Stimulated activated CD4-positive, alpha-beta T cell treated with anti-CD3 and anti-CD28 coated beads, Interleukin-2, amount 100 ng/mL, for 24 hours (primary cell): ENCODE results near the gene DUOXA1.
A peak's percentile ranks its signal among the peaks of the same experiment; 100 is the strongest.

Source experiments
- DNase-seq, 2 donors: peaks; one replicate each; pipeline ENCODE4 v3.0.0-alpha.2; 2020

The DUOXA1 gene, protein sequence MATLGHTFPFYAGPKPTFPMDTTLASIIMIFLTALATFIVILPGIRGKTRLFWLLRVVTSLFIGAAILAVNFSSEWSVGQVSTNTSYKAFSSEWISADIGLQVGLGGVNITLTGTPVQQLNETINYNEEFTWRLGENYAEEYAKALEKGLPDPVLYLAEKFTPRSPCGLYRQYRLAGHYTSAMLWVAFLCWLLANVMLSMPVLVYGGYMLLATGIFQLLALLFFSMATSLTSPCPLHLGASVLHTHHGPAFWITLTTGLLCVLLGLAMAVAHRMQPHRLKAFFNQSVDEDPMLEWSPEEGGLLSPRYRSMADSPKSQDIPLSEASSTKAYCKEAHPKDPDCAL

DNA sequence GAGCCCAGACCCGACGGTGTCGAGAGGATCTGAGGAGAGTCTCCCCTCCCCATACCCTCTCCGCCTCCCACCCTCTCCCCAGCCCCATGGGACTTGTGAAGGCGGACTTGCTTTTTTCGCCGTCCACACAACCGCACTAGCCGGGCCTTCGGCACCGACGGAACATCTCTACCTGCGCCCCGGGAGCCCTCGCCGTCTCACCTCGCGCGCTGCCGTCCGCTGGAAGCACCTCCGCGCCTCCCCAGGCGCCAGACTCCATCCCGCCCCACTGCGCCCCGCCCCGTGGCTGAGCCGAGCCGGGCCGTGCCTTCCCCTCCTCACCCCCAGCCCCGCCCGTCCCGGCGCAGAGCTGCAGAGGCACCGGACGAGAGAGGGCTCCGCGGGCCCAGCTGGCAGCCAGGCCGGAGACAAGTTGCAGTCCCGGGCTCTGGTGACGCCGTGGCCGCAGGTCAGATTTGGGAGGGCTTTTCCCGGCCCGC is at the start of gene DUOXA1, which contains the start of gene DUOX1:
Gene DUOXA1, minus strand, starts transcription at position 229 of the 479 bp plus-strand sequence. CDS start 6,865 bp downstream, outside the sequence.
Gene DUOX1, plus strand, starts transcription at position 344 of the 479 bp plus-strand sequence. CDS start 1,973 bp downstream, outside the sequence.
- peak; percentile 38 to 57 for DNase-seq

DNA sequence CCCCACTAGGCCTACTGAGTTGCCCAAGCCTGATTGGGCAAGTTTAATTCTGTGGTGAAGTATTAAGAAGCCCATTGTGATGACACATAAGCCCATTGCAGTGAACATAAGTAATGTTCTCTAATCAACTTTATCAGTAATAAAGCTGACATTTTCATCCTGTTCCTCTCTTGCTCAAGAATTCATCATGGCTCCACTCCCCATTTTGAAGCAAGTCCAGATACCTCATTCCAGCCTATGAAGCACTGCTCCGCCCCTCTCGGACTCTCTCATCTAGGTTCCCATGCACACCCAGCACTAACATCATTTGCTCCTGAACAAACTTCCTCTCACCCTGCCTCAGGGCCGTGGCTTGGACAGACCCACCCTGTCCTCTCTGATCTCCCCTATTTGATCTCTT is 47.6 kb upstream of the DUOXA1 start:
- no peak for DNase-seq

- DNase-seq, result no peak
Measured at GRCh38 chr15:45174577-45174976, 44.9 kb upstream of the DUOXA1 start.

DNA sequence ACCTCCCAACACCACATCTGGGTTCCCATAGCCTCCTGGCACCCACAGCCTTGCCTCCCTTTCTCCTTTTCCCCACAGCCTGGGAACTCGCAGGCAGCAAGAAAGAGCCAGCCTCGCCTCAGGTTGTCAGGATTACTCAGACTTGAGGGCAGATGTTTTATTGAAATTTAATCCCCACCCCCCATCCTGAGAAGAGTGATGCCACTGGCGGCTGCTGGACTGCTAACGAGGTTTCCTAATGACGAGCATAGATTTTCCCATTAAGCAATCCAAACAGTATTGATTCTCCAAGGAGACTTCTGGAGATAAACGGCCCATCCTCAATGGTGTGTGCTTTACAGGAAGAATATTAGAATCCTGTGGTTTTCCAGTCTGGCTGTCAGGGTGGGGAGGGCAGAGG is 44.4 kb upstream of the DUOXA1 start:
- DNase-seq, result no peak

DNA sequence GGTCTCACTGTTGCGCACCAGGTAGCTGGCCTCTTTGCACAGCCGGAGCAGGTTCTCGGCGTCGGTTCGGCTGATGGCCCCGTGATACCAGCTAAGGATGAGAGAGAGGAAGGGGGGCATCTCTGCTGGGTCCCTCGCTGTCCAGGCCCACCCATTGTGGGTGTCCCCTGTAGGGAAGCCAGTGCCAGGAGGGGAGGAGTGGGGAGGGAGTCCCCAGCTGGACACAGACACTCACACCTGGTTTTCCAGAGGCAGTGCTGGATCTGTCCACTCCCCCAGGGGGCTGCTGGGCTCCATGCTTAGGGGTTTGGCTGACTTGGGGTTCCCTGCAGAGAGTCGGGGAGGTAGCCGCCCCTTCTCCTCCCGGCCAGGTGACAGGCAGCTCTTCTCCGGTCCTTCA is 42.2 kb upstream of the DUOXA1 start:
- no peak for DNase-seq

DNA sequence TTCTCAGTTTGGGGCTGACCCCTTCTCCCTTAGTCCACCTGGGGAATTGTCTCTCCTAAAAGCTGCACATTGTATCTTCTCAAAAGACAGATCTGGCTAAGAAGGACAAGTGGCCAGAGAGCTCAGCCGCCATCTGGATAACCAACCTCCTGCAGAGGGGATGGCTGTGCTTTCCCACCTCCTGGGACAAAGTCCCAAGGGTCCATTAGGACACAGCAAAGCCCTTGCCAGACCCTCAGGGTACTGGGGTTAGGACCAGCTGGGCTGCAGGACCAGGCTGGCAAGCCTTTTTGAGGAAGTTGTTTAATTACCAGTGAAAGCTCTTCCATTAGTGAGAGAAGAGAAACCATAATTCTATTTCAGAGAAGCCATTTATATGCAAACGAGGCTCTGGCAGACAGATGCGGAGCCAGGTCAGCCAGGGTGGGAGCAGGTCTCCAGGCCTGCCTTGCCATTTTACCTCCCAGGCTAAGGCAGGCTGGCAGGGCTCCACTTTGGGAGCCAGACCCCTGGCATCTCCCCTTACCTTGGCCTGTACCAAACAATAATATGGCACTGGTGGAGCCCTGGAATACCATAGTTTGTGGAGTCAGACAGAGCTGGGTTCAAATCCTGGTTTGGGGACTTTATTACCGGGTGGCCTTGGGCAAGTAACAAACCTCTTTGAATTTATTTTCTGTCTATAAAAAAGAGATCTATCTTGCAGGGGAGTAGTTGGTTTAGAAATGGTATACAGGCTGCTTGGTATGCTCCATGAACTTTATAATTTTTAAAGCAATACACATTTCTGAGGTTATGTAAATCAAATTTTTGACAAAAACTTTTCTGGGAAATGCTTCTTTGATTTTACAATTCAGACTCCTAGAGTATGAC is 40.2 kb upstream of the DUOXA1 start:
- no peak for DNase-seq

DNA sequence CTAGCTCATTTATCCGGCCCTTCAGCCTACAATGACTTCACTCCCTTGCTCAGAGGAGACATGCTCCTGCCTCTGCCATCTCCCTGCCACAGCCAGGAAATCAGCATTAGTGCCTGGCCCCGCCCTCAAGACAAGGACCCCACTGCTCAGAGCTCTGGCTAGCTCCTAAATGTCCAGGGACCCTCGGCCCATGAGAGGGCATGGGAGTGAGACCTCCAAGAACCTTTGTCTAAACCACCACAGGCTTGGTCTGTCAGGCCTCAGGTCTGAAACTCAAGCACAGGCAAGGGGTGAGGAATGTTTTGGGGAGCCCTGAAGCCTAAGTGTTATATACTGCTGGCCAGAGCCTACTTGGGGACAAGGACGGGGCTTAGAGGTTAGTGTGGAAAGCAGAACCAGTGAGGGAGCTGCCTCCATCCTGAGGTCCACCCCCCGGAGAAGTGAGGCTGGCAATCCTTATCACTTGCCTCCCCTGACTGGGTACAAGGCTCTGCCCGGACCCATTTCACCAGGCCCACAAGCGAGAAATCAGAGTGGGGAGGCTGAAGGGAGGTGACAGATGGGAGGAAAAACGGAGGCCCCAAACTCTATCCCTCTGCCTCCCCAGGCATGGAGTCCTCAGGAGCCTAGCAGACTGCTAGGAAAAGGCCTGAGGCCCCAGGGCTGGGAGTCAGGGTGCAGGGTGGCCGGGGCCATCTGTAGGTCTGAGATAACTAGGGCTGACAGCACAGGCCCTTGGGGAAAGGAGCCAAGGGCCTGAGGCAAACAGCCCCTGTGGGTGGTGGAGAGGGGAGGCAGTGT is 39.3 kb upstream of the DUOXA1 start:
- no peak for DNase-seq

GRCh38 chr15:45168286-45168685 is 38.6 kb upstream of the DUOXA1 start:
- DNase-seq, result no peak

GRCh38 chr15:45167631-45168205 is 38.0 kb upstream of the DUOXA1 start:
- no peak for DNase-seq

DNA sequence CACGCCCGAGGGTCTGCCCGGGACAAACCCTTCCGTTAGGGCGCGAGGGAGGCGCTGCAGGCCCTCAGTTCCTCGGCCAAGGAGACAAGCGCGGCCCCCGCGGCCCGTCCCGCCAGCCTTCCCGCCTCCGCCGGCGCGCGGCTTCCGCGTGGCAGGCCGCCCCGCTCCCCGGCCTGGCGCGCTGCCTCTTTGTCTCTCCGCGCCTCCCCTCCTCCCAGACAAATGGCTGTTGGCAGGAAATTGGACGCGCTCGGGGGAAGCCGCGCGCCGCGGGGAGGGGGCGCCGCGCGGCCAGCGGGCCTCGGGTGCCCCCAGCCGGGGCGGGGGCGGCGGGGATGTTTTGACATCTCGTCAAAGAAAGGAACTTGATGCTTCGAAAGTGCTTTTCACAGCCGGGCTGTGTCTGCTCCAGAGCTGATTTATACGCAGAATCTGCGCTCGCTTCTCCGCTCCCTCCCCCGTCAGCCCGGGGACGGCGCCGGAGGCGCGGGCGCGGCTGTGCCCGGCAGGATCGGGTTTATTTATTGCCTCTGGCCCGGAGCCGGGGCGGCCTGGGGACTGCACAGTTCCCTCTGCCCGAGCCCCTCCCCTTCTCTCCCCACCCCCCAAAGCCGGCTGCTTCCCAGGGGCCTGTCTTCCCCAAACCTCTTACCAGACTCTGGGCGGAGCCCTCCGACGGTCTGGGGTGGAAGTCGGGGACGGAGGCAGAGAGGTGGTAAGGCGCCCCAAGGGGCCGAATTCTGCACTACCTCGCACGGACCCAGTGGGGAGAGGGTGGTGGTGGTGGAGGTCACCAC is 37.4 kb upstream of the DUOXA1 start:
- peak; percentile 83 to 86 for DNase-seq

DNA sequence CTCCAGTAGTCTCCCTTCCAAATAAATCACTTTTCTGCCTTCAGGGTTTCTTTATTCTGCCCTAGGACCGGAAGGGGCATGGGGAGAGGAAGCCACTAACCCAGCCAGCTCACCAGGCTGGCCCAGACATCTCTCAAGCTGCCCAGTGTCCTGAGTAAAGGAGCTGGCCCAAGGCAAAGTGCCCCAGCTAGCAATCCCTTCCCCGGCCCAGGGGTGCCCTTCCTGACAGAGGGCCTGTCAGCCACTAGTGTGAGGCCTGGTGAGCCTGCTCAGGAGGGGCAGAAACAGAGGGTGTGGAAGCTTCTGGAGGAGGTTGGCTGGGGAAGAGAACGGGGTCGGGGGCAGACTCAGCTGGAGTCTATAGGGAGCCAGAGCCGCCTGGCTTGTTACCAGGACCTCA is 35.9 kb upstream of the DUOXA1 start:
- DNase-seq, result no peak

GRCh38 chr15:45164914-45165313 is 35.2 kb upstream of the DUOXA1 start:
- DNase-seq, result no peak

- no peak for DNase-seq
Measured at GRCh38 chr15:45163508-45163856, 33.8 kb upstream of the DUOXA1 start.

DNA sequence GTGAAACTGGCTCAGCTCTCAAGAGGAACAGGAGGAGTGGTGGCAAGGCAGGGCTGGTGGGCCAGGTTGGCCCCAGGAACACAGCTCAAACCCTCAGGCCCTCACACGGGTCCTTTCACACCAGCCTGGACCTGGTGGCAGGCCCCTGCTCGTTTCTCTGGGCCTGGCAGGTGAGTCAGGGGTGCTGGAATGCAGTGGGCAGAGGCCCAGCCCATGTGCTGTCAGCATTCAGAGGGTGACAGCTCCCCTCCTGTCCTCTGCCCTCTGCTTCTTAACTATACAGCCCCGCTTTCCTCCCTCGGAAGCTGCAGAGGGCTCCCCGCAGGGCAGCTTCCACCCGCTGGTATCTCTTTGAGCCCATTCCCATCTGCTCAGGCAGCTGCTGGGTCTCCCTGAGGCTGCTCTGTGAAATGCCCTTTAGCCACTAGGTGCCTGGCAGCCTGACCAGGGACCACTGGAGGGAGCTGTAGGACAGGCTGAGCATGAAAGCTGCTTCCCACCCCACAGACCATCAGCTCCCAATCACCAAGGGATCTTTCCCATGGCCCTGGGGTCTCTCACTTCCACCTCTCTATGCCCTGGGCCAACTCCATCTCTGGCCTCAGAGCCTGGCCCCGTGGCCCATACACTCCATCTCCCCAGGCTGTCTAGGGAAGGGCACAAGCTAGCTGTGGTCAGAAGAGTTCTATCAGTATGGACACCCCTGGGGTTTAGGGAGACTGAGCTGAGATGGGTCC is 33.3 kb upstream of the DUOXA1 start:
- peak; percentile 68 to 69 for DNase-seq

DNA sequence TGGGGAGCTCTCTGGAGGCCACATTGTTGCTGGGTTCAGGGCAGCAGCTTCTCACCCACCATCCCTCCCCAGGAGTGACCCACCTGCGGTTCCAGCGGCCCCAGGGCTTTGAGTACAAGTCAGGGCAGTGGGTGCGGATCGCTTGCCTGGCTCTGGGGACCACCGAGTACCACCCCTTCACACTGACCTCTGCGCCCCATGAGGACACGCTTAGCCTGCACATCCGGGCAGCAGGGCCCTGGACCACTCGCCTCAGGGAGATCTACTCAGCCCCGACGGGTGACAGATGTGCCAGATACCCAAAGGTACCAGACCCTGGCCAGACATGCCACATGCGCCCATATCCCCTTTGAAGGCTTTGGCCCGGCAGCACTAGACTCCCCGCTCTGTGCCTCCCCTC is 32.0 kb upstream of the DUOXA1 start:
- DNase-seq, result no peak

GRCh38 chr15:45157974-45158373 is 28.3 kb upstream of the DUOXA1 start:
- no peak for DNase-seq

DNA sequence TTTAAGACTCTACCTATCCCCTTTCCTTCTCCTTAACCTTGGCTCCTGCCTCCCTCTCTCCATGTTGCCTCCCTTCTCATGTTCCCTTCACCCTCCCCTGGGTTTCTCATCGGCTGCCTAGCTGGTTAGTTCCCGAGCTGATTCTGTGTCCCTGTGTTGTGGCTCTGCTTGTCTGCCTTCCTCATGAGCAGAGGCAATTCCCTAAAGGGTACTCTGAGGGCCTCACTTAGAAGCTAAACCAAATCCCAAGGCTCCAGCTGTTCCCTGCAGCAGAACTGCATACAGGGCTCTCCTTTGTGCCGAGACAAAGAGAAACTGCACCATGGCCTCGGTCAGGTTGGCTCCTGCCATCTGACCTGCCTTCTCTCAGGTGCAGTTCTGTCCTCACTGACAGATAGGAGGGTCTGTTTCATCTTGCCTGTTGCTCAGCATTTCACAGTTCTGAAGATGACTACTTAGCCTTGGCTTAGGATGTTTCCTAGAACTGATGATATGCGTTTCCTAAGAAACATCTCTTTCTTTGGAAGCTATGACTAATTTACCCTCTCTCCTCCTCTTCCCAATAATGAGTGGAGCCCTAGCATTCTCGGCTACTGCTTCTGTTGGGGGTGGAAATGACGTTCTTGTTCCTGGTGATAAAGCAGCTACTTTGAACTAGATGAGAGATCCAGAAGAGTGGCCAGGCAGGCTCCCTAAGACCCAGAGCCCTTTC is 27.2 kb upstream of the DUOXA1 start:
- DNase-seq, result no peak

DNA sequence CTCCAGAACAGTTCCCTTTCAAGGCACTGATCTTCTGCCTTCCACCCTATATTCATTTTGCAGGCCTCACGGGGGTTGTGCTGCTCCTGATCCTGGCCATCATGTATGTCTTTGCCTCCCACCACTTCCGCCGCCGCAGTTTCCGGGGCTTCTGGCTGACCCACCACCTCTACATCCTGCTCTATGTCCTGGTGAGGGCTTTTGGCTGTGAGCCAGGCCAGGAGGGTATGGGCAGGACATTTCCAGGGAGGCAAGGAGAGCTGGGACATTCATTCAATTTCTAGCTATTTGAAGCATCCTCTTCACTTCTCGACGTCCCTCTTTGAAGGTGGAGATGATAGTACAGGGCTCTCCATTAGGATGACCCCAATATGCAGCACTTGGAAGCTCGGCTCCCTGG is 26.1 kb upstream of the DUOXA1 start:
- no peak for DNase-seq

GRCh38 chr15:45151998-45152828 is 22.5 kb upstream of the DUOXA1 start:
- DNase-seq, result no peak
